GM12864 (cell line): ENCODE results near the gene ZNF57.

Experiments
- DNase-seq: peaks from one replicate; pipeline ENCODE4 v3.0.0-alpha.2; 2011; ENCODE audit warnings: low read depth
- H3K4me3 ChIP-seq: 2 replicates; pipeline ENCODE4 v1.5.1; 2011; ENCODE audit warnings: mild to moderate bottlenecking, low read depth, low read length, control low read depth
- TF ChIP-seq, protein P1 (sequence below): IDR thresholded peaks from 2 replicates; pipeline ENCODE4 v1.5.1; 2011; ENCODE audit warnings: low read depth, mild to moderate bottlenecking, moderate library complexity, low read length, control low read depth, inconsistent platforms; ENCODE audit errors: missing control alignments

Gene ZNF57

DNA sequence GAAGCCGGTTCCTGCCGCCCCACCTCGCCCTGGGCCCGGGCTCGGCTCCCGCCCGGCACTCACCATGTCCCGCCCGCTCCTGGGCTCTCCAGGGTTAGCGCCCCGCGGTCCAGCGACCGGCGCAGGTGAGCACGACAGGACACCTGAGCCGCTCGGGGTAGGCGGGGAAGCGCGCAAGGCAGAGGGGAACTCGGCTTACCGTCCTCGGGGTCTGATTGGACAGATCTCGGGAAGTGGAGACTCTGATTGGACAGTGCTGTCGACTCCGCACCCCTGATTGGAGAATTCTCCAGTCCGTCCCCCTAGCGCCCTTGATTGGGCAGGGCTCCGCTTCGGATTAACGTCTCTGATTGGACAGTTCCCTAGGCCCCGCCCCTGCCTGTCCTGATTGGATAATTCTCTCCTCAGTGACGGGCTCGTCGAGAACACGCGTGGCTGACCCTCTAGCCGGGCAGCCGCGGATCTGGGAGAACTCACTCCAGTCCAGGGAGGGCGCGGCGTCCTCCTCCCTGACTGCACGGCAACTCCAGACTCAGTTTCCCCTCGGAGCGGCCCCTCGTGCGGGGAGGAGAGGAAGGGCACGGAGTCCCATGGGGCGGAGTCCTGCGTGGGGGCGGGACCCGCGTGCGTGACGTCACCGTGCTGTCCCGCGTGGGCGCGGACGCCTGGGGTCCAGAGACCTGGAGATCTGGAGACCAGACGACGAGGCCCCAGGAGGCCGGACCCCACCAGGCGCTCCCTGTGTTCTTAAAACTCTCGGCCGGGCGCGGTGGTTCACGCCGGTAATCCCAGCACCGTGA lies 44.2 kb downstream of the ZNF57 start, which contains the start of gene ZNF77:
TSS of gene ZNF77 (minus strand) at position 197 of the 800 bp plus-strand sequence. CDS start at position 66, 131 bp downstream.
- TF ChIP-seq, protein P1, sequence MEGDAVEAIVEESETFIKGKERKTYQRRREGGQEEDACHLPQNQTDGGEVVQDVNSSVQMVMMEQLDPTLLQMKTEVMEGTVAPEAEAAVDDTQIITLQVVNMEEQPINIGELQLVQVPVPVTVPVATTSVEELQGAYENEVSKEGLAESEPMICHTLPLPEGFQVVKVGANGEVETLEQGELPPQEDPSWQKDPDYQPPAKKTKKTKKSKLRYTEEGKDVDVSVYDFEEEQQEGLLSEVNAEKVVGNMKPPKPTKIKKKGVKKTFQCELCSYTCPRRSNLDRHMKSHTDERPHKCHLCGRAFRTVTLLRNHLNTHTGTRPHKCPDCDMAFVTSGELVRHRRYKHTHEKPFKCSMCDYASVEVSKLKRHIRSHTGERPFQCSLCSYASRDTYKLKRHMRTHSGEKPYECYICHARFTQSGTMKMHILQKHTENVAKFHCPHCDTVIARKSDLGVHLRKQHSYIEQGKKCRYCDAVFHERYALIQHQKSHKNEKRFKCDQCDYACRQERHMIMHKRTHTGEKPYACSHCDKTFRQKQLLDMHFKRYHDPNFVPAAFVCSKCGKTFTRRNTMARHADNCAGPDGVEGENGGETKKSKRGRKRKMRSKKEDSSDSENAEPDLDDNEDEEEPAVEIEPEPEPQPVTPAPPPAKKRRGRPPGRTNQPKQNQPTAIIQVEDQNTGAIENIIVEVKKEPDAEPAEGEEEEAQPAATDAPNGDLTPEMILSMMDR: no peak
- peak within 1 kb of the TSS; percentile 79 for H3K4me3 ChIP-seq
- DNase-seq: peak; percentile 99

DNA sequence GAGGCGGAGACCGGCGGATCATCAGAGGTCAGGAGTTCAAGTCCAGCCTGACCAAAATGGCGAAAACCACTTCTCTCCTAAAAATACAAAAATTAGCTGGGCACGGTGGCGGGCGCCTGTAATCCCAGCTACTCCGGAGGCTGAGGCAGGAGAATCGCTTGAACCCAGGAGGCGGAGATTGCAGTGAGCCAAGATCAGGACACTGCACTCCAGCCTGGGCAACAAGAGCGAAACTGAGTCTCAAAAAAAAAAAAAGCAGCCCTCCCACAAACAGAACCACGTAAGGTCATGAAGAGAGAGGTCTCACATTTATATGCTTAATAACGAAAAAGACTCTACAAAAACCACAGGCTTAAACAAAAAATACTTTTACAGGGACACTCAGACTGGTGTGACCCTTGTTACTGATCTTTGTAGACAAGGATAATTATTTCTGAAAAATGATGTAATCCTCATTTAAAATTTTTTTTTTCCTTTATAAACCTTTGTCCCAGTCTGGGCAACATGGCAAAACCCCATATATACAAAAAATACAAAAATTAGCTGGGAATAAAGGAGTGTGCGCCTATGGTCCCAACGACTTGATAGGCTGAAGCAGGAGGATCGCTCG lies 45.0 kb downstream of the ZNF57 start:
- H3K4me3 ChIP-seq: peak overlapping the region; percentile 79
- TF ChIP-seq, protein P1: no peak
- no peak for DNase-seq

DNA sequence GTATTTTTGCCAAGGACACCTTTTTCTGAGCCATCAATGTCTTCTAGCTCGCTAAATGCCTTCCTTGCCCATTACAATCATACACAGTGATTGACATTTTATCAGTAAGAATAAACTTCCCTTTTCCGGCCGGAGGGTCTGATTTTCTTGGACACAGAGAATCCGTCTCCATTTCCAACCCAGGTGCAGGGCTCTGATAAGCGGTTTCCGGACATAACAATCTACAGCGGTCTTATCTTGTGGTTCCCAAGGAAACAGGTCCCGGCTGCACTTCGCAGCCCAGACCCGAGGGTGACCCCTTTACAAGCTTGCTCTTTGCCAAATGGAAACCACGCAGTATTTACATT lies 49.2 kb downstream of the ZNF57 start:
- TF ChIP-seq, protein P1: no peak
- no peak for DNase-seq
- H3K4me3 ChIP-seq: peak overlapping the region; percentile 72

DNA sequence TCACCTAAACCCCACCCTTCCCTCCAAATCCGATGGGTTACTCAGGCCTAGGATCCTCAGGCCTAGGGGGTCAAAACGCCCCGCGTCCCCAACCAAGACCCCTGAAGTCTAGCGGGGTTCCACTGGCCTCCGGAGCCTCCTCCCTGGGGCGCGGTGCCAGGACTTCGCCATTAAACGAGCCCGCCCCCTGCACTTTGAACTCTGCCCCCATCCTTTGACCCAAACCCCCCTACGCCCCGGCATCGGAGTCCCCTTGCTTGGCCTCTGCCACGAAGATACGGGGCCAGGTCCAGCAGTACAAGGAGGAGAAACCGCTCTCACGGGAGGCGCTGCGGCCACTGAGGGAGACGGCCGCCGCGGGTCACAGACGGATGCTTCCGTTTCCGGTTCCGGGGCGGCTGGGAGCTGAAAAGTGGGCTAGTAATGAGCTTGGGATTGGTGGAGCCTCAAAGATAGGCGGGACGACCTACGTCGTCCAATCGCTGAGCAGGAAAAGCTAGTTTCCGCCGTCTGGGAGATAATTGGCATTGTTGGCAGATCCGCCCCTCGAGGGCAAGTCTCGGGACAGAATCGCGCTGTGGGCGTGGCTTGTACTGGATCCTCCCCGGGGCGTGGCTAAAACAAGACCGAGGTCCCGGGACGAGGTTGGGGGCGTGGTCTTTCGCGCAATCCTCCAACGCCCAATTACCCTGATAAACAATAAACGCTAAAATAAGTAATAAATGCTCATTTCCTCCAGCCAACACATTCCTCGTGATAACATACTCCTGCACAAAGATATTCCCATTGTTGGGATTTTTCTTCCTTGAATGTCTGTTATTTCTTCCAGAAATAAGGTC lies 49.8 kb downstream of the ZNF57 start:
- peak overlapping the region; percentile 72 for H3K4me3 ChIP-seq
- peak; percentile 98 for DNase-seq
- TF ChIP-seq, protein P1: no peak

DNA sequence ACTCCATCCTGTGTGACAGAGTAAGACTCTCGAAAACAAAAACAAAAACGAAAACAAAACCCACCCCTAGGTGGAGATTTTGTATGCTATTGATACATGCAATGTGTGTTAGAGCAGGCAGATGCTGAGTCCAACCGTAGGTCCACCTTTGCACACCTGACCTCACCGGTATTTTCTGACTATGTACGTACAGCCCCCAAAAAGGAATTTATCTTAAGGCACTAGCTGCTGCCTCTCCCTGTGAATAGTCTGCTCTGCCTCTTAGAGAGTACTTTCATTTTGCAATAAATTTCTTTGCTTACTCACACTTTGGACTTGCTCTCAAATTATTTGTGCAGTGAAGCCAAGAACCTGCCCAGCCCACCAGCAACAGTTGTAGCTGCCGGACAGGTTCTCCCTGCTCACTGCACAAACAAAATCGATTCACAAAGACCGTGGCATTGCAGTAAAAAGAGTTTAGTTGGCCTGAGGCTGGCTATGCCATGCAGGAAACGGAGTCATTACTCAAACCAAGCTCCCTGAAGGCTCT lies 52.3 kb downstream of the ZNF57 start:
- peak overlapping the region; percentile 13 for H3K4me3 ChIP-seq
- TF ChIP-seq, protein P1: peak; percentile 41
- peak; percentile 59 for DNase-seq

DNA sequence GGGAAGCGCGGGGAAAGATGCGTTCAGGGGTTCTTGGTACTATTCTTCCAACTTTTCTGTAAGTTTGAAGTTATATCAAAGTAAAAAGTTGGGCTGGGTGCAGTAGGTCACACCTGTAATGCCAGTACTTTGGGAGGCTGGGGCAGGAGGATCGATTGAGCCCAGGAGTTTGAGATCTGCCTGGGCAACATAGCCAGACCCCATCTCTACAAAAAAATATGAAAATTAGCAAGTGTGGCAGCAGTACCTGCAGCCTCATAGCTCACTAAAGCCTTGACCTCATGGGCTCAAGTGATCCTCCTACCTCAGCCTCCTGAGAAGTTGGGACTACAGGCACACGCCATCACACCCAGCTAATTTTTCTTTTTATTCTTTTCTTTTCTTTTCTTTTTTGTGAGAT lies 56.4 kb downstream of the ZNF57 start:
- TF ChIP-seq, protein P1: no peak
- no peak for DNase-seq
- H3K4me3 ChIP-seq: no peak overlapping the region
